ENCODE data around the gene ENTHD1.

The ENTHD1 gene

GRCh38 chr22:39893526-39893925 lies at the start of gene ENTHD1:
ENTHD1 (minus strand) TSS chr22:39893760; CDS start chr22:39887748, 6,012 bp downstream.
- FAIRE-seq, result no peak

- no peak for FAIRE-seq
Measured at GRCh38 chr22:39943337-39943736, 49.8 kb upstream of the ENTHD1 start.

GRCh38 chr22:39942439-39943230 lies 49.1 kb upstream of the ENTHD1 start:
- FAIRE-seq, result no peak

- no peak for FAIRE-seq
Measured at GRCh38 chr22:39941601-39942000, 48.0 kb upstream of the ENTHD1 start.

- no peak for FAIRE-seq
Measured at GRCh38 chr22:39940757-39941305, 47.3 kb upstream of the ENTHD1 start.

GRCh38 chr22:39939830-39940229 lies 46.3 kb upstream of the ENTHD1 start:
- no peak for FAIRE-seq

GRCh38 chr22:39938509-39939111 lies 45.0 kb upstream of the ENTHD1 start:
- FAIRE-seq, result no peak

- no peak for FAIRE-seq
Measured at GRCh38 chr22:39937906-39938305, 44.3 kb upstream of the ENTHD1 start.

- FAIRE-seq, result no peak
Measured at GRCh38 chr22:39936523-39937145, 43.1 kb upstream of the ENTHD1 start.

- FAIRE-seq, result no peak
Measured at GRCh38 chr22:39935612-39936011, 42.1 kb upstream of the ENTHD1 start.

- FAIRE-seq, result no peak
Measured at GRCh38 chr22:39935116-39935515, 41.6 kb upstream of the ENTHD1 start.

- no peak for FAIRE-seq
Measured at GRCh38 chr22:39933741-39934140, 40.2 kb upstream of the ENTHD1 start.

- FAIRE-seq, result no peak
Measured at GRCh38 chr22:39932918-39933649, 39.5 kb upstream of the ENTHD1 start.

GRCh38 chr22:39932166-39932565 lies 38.6 kb upstream of the ENTHD1 start:
- no peak for FAIRE-seq

- no peak for FAIRE-seq
Measured at GRCh38 chr22:39931251-39931650, 37.7 kb upstream of the ENTHD1 start.

- FAIRE-seq, result no peak
Measured at GRCh38 chr22:39928536-39929520, 35.3 kb upstream of the ENTHD1 start.

GRCh38 chr22:39927544-39927943 lies 34.0 kb upstream of the ENTHD1 start:
- no peak for FAIRE-seq

- no peak for FAIRE-seq
Measured at GRCh38 chr22:39926753-39927152, 33.2 kb upstream of the ENTHD1 start.

GRCh38 chr22:39925909-39926679 lies 32.5 kb upstream of the ENTHD1 start:
- no peak for FAIRE-seq

- no peak for FAIRE-seq
Measured at GRCh38 chr22:39925273-39925672, 31.7 kb upstream of the ENTHD1 start.

GRCh38 chr22:39924286-39924685 lies 30.7 kb upstream of the ENTHD1 start:
- FAIRE-seq, result no peak

Measured in A204.1 (cell line).